GM18873 (cell line): ENCODE data around the gene COPZ2.
A peak's percentile ranks its signal among the peaks of the same experiment; 100 is the strongest.

Experiments
- ATAC-seq: cut with Tn5 transposase; IDR thresholded peaks from one replicate; pipeline ENCODE4 v1.9.1; 2021; ENCODE audit warnings: mild to moderate bottlenecking, moderate library complexity, moderate number of reproducible peaks; ENCODE audit not compliant: unreplicated experiment, low FRiP score

Gene COPZ2

GRCh38 chr17:48056879-48057278 lies 19.3 kb upstream of the COPZ2 start:
- no peak for ATAC-seq

DNA sequence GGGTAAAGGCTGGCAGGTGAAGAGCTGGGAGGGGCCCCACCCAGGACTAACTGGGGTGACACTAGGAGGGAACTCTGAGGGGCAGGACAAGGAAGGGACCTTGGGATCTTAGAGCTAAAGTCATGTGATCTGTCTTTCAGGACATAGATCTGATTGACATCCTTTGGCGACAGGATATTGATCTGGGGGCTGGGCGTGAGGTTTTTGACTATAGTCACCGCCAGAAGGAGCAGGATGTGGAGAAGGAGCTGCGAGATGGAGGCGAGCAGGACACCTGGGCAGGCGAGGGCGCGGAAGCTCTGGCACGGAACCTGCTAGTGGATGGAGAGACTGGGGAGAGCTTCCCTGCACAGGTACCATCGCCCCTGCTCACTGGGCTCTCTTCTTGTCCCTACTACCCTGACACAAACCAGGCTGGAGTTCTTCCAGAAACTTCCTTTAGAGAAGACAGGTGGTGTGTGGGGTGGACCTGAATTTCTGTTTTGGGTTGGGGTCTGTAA lies 18.7 kb upstream of the COPZ2 start:
- no peak for ATAC-seq

GRCh38 chr17:48055531-48056245 lies 18.1 kb upstream of the COPZ2 start:
- no peak for ATAC-seq

GRCh38 chr17:48054238-48055185 lies 16.9 kb upstream of the COPZ2 start:
- no peak for ATAC-seq

DNA sequence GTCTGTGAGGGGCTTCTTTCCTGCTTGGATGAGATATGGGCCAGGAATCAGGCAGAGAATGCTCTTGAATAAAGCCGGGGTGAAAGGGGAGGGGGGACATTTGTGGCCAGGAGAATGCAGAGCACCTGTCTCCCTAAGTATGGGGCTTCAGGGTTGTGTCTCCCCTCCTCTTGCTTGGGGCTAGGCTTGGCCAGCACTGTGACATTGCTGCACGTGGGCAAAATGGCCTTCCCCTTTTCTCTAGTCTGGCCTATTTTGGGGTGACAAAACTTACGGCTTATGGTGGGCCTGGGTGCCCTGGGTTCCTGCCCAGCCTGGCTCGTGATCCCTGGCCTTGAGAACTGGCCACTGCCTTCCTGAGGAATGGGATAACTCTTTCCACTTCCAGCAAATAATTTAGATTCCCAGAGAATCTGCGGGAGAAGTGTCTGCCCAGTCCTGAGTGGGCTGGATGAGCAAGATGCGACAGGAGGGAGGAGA lies 16.2 kb upstream of the COPZ2 start:
- no peak for ATAC-seq

DNA sequence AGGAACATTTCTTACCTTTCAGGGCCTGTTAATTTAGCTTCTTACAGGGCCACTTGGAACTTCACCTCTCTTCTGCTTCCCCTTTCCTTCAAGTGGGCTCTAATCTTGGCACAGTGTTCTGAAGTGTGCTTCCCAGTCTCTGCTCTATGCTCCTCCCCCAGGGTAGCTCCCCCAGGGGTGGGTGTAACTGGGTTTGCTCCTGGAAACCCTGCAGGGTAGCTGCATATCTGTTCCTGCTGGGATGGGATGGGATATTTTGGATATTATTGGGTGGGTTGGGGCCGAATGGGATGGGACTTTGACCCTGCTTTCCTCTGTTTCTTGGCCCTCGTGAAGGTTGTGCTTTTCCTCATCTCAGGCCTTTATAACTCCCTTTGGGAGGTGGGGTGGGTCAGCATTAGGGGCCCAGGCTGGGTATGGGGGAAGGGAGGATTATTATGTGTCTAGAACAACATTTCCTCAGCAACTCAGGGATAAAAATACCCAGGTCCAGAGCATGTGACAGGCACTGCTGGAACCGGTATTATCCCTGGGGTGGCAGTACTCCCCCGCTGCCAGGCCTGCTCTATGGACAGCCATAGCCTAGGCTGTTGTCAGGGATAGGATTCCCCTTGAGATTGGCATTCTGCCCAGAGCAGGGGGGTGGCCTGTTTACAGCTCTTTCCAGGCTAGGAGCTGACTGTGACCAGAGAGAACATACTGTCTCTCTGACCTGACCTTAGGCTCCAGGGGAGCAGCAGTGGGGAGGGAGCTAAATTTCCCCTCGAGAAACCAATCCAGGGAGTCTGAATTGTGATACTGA lies 15.6 kb upstream of the COPZ2 start:
- no peak for ATAC-seq

GRCh38 chr17:48051706-48052486 lies 14.3 kb upstream of the COPZ2 start:
- no peak for ATAC-seq

- ATAC-seq, result no peak
These were observed 13.7 kb upstream of the COPZ2 start for GRCh38 chr17:48051283-48051682.

GRCh38 chr17:48048384-48049126 lies 11.0 kb upstream of the COPZ2 start:
- peak; percentile 28 for ATAC-seq

GRCh38 chr17:48047741-48048383 lies 10.3 kb upstream of the COPZ2 start, which contains the start of gene NFE2L1:
Gene NFE2L1 (plus strand): TSS chr17:48048359. CDS start chr17:48051119, 2,760 bp downstream.
- ATAC-seq, result peak; percentile 94

GRCh38 chr17:48047113-48047740 lies 9.6 kb upstream of the COPZ2 start:
- no peak for ATAC-seq

DNA sequence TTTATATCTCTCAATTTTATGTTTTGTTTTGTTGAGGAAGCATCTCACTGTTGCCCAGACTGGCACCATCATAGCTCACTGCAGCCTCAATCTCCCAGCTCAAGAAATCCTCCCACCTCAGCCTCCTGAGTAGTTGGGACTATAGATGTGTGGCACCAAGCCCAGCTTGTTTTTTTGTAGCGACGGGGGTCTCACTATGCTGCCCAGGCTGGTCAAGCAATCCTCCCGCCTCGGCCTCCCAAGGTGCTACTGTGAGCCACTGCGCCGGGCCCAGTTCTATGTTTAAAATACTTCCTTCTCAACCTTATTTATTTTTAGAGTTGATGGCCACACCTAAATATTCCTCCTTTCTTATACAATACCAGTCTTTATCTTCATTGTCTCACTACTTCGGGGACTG lies 8.7 kb upstream of the COPZ2 start:
- ATAC-seq, result no peak

GRCh38 chr17:48045316-48046001 lies 7.9 kb upstream of the COPZ2 start:
- ATAC-seq, result no peak

DNA sequence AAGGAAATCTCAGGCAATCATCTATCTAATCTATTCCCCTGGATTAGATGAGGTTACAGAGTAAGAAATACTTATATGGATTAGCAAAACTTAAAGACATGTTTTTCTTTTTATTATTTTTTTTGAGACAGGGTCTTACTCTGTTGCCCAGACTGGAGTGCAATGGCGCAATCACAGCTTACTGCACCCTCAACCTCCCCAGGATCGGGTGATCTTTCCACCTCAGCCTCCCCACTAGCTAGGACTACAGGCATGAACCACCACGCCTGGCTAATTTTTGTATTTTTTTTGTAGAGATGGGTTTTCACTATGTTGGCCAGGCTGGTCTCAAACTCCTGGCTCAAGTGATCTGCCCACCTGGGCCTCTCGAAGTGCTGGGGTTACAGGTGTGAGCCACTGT lies 7.3 kb upstream of the COPZ2 start:
- no peak for ATAC-seq

DNA sequence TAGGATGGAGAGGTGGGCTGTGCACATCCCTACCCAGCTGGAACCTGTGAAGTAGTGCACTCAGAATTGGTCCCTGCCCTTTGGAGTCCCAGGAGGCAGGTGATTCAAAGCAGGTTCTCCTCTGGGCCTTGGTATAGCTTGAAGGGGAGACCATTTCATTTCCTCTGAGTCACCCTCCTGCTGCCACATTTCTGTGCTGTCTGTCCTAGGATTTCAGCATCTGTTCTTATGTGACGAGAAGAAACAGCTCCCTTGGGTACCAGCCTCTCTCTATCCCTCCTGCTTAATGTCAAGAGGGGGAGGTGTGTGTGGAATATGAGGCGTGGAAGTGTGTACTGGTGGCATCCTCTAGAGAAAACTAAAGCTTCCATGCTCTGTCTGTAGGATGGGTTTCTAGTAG lies 5.6 kb upstream of the COPZ2 start:
- no peak for ATAC-seq

DNA sequence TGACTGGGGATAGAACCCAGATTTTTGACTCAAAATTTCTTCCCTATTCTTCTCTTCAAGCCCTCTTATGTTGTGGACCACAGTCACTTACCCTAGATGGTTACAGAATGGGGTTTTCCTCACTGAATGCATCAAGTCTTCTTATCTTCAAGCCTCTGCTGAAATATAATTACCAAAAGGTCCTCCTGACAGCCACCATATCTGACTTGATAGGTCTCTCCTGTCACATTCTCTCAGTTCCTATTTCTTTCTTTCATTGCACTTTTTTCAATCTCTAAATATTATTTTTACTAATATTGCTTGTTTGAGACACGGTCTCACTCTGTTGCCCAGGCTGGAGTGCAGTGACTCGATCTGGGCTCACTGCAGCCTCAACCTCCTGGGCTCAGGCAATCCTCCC lies 1.1 kb upstream of the COPZ2 start:
- no peak for ATAC-seq

DNA sequence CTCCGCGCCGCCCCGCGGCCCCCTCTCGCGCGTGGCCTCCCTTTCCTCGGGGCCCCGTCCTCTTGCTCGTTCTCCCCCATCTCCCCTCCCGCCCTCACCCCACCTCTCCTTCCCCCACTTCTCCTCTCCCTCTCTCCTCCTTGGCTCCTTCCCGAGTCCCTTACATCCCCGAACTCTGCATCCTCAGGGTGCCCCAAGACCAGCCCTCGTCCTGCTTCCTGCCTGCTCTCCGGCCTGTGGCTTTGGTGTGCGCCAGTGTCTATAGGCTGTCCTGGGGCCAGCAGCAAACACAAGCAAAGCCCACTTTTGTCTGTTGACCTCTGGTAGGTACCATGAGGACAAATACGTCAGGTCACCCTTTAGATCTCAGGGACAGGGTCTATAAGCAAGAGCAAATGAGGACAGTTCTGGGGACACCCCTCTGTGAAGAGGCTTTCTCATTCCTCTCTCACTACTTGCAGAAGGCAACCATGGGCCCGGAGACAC lies 284 bp upstream of the COPZ2 start:
- ATAC-seq, result no peak
